ENCODE results near the gene KANK4. TPM values are rescaled to one million over a fixed set of nuclear protein-coding genes. Genes with fewer than 3 reads are reported as not detected.

Gene KANK4
- polyA plus RNA-seq, 3 donors: not detected

DNA sequence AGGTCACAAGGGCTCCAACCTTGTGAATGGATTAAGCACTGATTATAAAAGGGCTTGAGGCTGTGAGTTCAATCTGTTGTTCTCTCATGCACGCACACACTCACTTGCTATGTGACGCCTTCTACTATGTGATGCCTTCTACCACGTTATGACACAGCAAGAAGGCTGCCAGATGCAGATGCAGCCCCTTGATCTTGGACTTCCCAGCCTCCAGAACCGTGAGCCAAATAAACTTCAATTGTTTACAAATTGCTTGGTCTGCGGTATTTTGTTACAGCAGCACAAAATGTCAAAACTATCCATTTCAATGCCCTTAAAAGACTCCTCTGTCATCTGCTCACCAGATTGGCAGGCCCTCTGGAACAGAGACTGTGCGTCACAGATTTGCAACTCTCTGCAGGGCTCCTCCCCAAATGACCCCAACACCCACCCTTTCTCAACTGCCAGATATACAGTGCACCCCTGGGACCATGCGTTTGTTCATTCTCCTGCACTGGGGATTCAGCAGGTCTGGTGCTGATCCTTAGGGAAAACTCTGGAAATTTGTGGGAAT lies 47.8 kb upstream of the KANK4 start:
- no peak for DNase-seq
- Mint-ChIP-seq H3K4me3 (no peak overlapping the region), H3K9me3 (peaks cover 0 to 6% (median 3%) of the 10 kb centered on the region in 7 donors), H3K27me3 (ENCODE audit: low read depth in 3 of 3) (peaks cover 2 to 10% (median 5%) of the 10 kb centered on the region in 3 donors), H3K27ac (peak overlapping the region in 1 of 7 donors; percentile 12), H3K4me1 (no peaks in the 10 kb centered on the region), H3K36me3 (no peaks in the 10 kb centered on the region)
- 92% methylated on average over 6 of the region's 7 CpGs for WGBS (ENCODE audit: insufficient coverage)
- Histone ChIP-seq H3K79me2 (ENCODE audit: insufficient read depth, low read length) (no peaks in the 10 kb centered on the region), H3K27ac (ENCODE audit: low read depth in 1 of 2, low read length in 2 of 2) (no peak overlapping the region), H3K4me2 (replicated peaks; ENCODE audit: extremely low read depth, low read length, poor library complexity, severe bottlenecking) (no peak overlapping the region), H3K4me3 (replicated peaks in 1 of 3; ENCODE audit: low read depth in 2 of 3, low read length in 3 of 3) (no peak overlapping the region), H2AFZ (ENCODE audit: insufficient read depth, low read depth, low read length, poor library complexity, severe bottlenecking) (no peak overlapping the region), H3K36me3 (replicated peaks in 1 of 2; ENCODE audit: control insufficient read depth in 1 of 2, insufficient read depth in 2 of 2, low read length in 2 of 2) (no peaks in the 10 kb centered on the region), H3K9me3 (replicated peaks in 1 of 2; ENCODE audit: control insufficient read depth in 1 of 2, insufficient read depth in 1 of 2, low read length in 2 of 2) (peaks cover 0 to 4% of the 10 kb centered on the region in 2 donors), H3K27me3 (ENCODE audit: control insufficient read depth in 2 of 2, insufficient read depth in 2 of 2, low read length in 2 of 2) (no peaks in the 10 kb centered on the region), H3K4me1 (ENCODE audit: control insufficient read depth in 1 of 2, insufficient read depth in 2 of 2, low read length in 2 of 2) (no peaks in the 10 kb centered on the region), H3K9ac (ENCODE audit: insufficient read depth, low read length, poor library complexity, severe bottlenecking) (no peak overlapping the region), H4K20me1 (ENCODE audit: insufficient read depth, low read length) (no peaks in the 10 kb centered on the region)
- TF ChIP-seq, protein P1, sequence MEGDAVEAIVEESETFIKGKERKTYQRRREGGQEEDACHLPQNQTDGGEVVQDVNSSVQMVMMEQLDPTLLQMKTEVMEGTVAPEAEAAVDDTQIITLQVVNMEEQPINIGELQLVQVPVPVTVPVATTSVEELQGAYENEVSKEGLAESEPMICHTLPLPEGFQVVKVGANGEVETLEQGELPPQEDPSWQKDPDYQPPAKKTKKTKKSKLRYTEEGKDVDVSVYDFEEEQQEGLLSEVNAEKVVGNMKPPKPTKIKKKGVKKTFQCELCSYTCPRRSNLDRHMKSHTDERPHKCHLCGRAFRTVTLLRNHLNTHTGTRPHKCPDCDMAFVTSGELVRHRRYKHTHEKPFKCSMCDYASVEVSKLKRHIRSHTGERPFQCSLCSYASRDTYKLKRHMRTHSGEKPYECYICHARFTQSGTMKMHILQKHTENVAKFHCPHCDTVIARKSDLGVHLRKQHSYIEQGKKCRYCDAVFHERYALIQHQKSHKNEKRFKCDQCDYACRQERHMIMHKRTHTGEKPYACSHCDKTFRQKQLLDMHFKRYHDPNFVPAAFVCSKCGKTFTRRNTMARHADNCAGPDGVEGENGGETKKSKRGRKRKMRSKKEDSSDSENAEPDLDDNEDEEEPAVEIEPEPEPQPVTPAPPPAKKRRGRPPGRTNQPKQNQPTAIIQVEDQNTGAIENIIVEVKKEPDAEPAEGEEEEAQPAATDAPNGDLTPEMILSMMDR (IDR thresholded peaks at IDR 0.05): no peak
- intact Hi-C loops (cut with micrococcal nuclease): no loop called here

DNA sequence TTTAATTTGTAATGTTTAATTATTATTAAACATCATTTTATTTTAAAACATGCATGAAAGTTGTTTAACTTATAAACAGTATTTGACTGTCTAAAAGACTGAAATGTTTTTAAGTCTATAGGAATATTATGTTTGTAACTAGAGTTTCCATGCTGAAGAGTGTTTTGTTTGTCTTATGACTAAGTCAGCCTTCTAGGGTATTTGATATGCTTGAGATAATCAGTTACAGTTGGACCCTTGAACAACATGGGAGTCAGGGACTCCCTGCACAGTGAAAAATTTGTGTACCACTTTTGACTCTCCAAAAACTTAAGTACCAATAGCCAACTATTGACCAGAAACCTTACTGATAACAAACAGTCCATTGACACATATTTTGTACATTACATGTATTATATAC lies 45.5 kb upstream of the KANK4 start:
- peaks cover 0 to 11% (median 4%) of the 10 kb centered on the region in 7 donors for H3K9me3 Mint-ChIP-seq
- H3K36me3 Mint-ChIP-seq: no peaks in the 10 kb centered on the region
- DNase-seq: no peak
- Histone ChIP-seq H4K20me1 (ENCODE audit: insufficient read depth, low read length) (no peaks in the 10 kb centered on the region), H3K27ac (ENCODE audit: low read depth in 1 of 2, low read length in 2 of 2) (no peak overlapping the region), H3K27me3 (ENCODE audit: control insufficient read depth in 2 of 2, insufficient read depth in 2 of 2, low read length in 2 of 2) (no peaks in the 10 kb centered on the region), H3K4me2 (replicated peaks; ENCODE audit: extremely low read depth, low read length, poor library complexity, severe bottlenecking) (no peak overlapping the region), H3K4me3 (replicated peaks in 1 of 3; ENCODE audit: low read depth in 2 of 3, low read length in 3 of 3) (no peak overlapping the region), H3K36me3 (replicated peaks in 1 of 2; ENCODE audit: control insufficient read depth in 1 of 2, insufficient read depth in 2 of 2, low read length in 2 of 2) (no peaks in the 10 kb centered on the region), H3K9ac (ENCODE audit: insufficient read depth, low read length, poor library complexity, severe bottlenecking) (no peak overlapping the region), H2AFZ (ENCODE audit: insufficient read depth, low read depth, low read length, poor library complexity, severe bottlenecking) (no peak overlapping the region), H3K4me1 (ENCODE audit: control insufficient read depth in 1 of 2, insufficient read depth in 2 of 2, low read length in 2 of 2) (no peaks in the 10 kb centered on the region), H3K9me3 (replicated peaks in 1 of 2; ENCODE audit: control insufficient read depth in 1 of 2, insufficient read depth in 1 of 2, low read length in 2 of 2) (peaks cover 0 to 4% of the 10 kb centered on the region in 2 donors), H3K79me2 (ENCODE audit: insufficient read depth, low read length) (no peaks in the 10 kb centered on the region)
- no peaks in the 10 kb centered on the region for H3K4me1 Mint-ChIP-seq
- intact Hi-C loops (cut with micrococcal nuclease): no loop called here
- no peak overlapping the region for H3K27ac Mint-ChIP-seq
- TF ChIP-seq, protein P1 (IDR thresholded peaks at IDR 0.05): no peak
- H3K4me3 Mint-ChIP-seq: no peak overlapping the region
- H3K27me3 Mint-ChIP-seq (ENCODE audit: low read depth in 3 of 3): peaks cover 2 to 5% (median 3%) of the 10 kb centered on the region in 3 donors
